GM21723 (cell line): ENCODE data around the gene CD8B2.
"Not testable (repeated sequence)": the region's sequence is repeated elsewhere in the genome, so short reads cannot be mapped to it uniquely, and the experiment has no call there.

Source experiments
- ATAC-seq: cut with Tn5 transposase; IDR thresholded peaks from one replicate; pipeline ENCODE4 v1.9.1; 2021; ENCODE audit warnings: mild to moderate bottlenecking, moderate library complexity; ENCODE audit not compliant: unreplicated experiment

Gene CD8B2

DNA sequence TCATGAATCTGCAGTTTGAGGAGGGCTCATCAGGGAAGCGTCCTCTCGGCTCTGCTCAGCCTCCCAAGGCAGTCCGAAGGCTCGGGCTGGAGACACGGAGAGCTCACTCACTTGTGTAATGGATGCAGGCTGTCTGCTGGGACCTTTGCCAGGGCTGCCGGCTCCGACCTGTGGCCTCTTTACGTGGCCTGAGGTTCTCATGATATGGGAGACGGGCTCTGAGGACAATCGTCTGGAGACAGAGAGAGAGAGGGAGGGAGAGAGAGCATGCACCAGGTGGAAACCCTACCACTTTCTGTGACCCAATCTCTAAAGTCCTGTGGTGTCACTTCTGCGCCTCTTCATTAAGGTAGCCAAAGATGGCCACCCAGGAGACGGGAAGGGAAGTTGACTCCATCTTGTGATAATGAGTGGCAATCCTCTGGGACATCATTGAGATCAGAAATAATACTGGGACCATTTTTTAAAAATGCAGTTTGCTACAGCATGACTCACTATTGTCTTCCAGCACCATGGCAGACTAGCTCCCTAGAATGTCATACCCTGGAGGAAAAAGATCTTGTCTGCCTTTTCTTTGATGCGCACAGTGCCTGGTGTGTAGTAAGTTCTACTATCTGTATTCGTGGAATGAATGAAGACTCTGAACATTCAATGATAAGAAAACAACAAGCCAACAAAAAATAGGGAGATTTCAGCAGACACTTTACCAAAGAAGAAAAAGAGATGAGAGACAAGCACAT is 60.2 kb downstream of the CD8B2 start:
- ATAC-seq = no peak

DNA sequence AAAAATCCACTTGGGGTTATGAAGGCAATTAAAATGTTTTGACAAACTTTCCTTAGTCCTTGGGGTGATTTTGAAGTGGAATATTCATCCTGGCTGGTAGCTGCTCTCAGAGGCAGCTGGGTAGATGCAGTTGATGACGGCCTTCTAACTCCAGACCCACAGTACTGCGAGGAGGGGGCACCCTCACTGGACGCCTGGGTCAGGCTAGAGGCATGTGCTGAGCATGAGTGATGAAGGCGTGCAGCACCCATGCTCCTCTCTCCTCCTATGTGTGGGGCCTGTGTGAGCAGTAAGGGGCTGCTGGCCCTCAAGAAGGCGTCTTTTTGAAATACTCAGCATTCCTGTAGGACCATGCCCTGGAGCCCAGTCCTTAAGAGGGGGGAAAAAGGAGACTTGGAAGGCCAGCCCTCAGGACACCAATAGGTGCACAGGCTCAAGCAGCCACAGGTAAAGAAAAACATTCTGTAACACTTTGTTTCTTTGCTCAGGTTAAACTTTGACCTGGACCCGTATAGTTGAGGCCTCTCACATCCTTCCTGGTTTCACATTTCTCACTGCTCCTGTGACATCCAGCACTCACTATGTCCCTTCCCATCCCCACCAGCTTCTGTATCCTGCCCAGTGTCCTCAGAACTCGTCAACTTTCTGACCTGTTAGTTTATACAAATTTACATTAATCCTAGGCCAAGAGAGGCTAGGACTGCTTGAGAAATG is 64.4 kb downstream of the CD8B2 start:
- no peak for ATAC-seq

DNA sequence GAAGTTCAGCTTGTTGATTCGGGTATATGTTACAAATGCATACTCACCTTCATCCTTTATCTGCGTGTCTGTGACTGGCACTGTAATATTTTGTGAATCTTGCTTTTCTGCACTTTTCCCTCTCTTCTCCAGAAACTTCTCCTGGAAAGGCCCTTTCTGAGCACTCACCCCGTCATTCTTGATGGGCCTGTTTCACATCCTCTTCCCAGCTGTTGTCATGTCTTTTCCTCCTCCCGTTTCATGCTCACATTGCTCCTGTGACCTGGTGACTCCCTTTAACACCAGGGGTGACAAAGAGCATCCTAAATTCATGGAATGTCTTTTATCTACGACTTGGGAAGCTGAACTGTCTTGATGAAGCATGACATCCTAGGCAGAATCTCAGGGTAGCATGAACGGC is 65.8 kb downstream of the CD8B2 start:
- no peak for ATAC-seq

DNA sequence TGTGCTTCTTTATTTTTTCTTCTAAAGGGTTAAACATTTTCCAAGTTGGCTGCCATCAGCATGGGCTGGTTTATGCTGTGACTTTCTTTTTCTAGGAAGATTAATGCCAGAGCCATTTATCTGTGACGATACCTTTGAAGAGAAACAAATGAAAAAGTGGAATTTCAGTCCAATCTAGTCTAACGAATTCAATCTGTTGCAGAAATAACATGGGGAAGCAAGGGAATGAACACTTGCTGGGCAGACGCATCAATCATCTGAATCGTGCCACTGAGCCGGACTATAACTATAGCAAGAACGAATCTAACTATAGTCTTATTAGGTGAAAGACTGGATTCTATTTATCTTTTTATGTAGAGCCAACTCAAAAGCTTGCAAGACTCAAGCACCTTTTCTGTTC is 66.2 kb downstream of the CD8B2 start:
- ATAC-seq = no peak

GRCh38 chr2:106554411-106554810 is 67.2 kb downstream of the CD8B2 start:
- no peak for ATAC-seq

- no peak for ATAC-seq
These were observed 67.9 kb downstream of the CD8B2 start for GRCh38 chr2:106555053-106555452.

DNA sequence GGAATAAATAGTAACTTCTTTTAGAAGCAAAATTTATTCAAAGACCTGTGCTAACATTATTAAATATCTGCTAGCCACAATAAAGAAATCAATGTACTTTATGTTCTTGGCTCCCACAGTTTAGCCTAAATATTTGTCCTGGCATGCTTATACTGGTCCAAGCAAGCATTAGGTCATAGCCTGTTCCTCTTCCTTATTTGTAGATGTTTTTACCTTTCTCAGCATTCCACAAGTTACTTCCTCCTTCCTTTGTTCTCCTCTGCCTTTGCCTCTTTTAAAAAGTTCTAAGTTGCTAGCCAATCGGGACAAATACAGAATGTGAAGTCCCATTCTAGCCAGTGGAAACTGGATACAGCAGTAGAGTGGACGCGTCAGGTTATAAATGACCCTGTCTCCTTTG is 72.6 kb downstream of the CD8B2 start:
- not testable (repeated sequence) for ATAC-seq

DNA sequence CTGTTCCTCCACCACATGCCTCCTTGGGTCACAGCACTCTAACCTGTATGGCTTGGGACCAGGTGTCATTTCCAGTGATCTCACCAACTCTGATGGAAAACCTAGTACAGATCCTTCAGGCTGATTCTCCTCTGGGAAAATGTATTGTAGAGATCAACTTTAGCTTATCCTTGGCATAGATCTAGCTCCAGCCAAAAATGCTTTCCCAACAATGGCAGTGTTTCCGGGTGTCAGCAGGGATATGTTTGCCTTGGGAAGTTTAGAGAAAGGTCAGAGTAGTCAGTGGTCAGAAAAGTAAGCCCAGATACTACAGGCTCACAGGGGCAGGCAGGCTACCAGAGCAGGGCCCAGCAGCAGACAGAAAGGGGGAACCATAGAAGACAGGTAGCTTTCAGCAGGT is 73.6 kb downstream of the CD8B2 start:
- ATAC-seq = no peak

GRCh38 chr2:106561356-106561755 is 74.2 kb downstream of the CD8B2 start:
- ATAC-seq = no peak

DNA sequence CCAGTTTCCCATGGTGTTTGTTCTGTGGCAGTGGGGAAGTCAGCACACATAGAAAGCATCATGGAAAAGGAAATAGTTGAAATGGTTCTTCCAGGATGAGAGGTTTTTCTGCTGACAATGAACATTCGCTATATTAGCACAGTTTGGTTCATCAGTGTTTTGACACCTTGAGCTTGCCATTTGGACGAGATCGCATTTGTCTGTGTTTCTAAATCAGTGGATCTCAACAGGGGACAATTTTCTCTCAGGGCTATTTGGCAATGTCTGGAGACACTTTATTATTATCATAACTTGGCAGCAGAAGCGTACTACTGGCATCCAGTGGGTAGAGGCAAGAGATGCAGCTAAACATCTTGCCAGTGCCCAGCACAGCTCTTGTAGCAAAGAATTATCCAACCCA is 74.6 kb downstream of the CD8B2 start:
- no peak for ATAC-seq

DNA sequence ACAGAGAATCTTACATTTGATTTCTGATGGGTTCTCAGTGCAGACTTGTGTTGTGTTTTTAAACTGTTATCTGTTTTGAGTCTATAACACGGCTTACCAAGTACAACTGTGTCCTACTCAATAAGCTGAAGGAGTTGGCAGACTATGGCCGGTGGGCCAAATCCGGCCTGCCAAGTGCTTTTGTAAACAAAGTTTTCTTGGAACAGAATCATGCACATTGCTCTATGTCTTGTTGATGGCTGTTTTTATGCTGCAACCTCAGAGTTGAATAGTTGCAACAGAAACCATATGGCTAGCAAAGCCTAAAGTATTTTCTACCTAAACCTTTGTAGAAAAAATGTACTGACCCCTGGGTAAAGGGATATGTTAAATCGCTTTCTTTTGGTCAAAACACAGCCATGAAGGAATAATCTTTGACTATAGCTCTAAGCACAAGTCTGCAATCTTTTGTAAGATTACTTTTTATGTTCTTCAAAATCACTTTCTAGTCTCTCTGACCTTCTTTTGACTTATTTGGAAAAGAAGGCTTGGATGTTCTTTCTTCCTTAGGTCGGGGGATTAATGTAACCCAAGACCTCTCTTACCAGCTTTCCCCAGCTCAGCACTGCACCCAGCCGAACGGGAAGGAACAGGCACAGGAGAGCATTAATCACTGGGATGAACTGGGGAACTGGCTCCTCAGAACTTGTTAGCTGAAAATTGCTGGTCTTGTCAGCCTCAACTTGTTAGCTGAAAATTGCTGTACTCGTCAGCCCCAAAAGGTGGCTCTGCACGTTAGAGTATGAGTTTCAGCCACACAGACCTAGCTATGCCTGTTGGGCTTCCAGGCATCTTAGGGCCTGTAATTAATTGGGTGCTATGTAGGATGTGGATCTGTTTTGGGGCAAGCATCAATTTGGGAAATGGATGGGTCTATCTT is 75.4 kb downstream of the CD8B2 start:
- no peak for ATAC-seq

GRCh38 chr2:106563195-106563594 is 76.0 kb downstream of the CD8B2 start:
- ATAC-seq = no peak

- ATAC-seq = no peak
These were observed 78.4 kb downstream of the CD8B2 start for GRCh38 chr2:106565599-106565998.

DNA sequence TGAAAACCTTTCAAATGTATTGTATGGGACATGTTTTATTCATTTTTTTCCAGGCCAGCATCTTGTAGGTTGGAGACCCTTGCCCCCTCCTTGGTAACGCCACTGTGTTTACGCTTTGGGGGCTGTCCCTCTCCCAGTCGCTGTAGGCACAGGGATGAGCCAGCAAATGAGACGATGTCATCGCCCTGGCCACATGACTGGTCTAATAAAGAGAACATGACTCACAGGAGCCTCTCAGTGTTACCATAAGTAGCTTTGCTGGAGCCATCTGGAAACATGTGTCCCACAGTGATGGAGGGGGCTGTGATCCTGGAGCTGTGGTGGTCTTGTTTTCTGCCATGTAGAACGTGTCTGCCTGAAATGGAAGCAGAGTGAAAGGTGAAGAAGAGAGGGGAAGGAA is 78.9 kb downstream of the CD8B2 start:
- no peak for ATAC-seq

GRCh38 chr2:106566484-106566883 is 79.3 kb downstream of the CD8B2 start:
- not testable (repeated sequence) for ATAC-seq

- ATAC-seq = no peak
These were observed 83.2 kb downstream of the CD8B2 start for GRCh38 chr2:106570316-106570715.
